ENCODE results near the gene ANKFY1. TPM values are rescaled to one million over a fixed set of nuclear protein-coding genes. Genes with fewer than 3 reads are reported as not detected.
"Not testable (repeated sequence)": the region's sequence is repeated elsewhere in the genome, so short reads cannot be mapped to it uniquely, and the experiment has no call there.

The ANKFY1 gene
- total and polyA plus RNA-seq, 7 experiments from 2014 or later = 11.7 to 84.5 (median 61.5) TPM

DNA sequence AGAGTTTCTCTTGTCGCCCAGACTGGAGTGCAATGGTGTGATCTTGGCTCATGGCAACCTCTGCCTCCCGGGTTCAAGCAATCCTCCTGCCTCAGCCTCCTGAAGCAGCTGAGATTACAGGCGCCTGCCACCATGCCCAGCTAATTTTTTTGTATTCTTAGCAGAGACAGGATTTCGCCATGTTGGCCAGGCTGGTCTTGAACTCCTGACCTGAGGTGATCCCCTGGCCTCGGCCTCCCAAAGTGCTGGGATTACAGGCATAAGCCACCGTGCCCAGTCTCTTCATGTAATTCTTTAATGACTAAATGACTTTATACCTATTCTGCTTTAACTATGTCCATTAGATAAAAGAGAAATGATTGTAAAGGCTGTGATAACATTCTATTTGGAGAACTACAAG lies 8.5 kb downstream of the ANKFY1 start:
- H3K27me3 ChIP-seq (ENCODE audit: control insufficient read depth in 2 of 2, insufficient read depth in 2 of 2, low read length in 2 of 2); H3K27me3 Mint-ChIP-seq; CTCF ChIA-PET; H3K9me3 Mint-ChIP-seq; H3K9me3 ChIP-seq (ENCODE audit: control insufficient read depth in 2 of 3, low read length in 3 of 3); H3K4me3 Mint-ChIP-seq; DNase-seq; H3K4me3 ChIP-seq (ENCODE audit: low read length); ATAC-seq; H3K27ac ChIP-seq (ENCODE audit: low read depth, low read length); intact Hi-C loops (cut with micrococcal nuclease); H3K36me3 ChIP-seq (ENCODE audit: control insufficient read depth in 2 of 3, insufficient read depth in 3 of 3, low read length in 3 of 3); H3K4me1 ChIP-seq (ENCODE audit: control insufficient read depth in 2 of 2, insufficient read depth in 2 of 2, low read length in 2 of 2): not testable (repeated sequence)
- Mint-ChIP-seq H3K36me3 (peaks cover 5 to 42% (median 27%) of the 10 kb centered on the region in 5 donors), H3K4me1 (peaks cover 29 to 62% (median 47%) of the 10 kb centered on the region in 7 donors), H3K27ac (peak overlapping the region in 2 of 9 donors; percentile 9 to 57)
- POLR2A ChIA-PET = interaction anchor here (1.6 kb wide), 1 partner anchor 8 kb away, joined by 4 read pairs; the partner anchor contains the start of gene ANKFY1

DNA sequence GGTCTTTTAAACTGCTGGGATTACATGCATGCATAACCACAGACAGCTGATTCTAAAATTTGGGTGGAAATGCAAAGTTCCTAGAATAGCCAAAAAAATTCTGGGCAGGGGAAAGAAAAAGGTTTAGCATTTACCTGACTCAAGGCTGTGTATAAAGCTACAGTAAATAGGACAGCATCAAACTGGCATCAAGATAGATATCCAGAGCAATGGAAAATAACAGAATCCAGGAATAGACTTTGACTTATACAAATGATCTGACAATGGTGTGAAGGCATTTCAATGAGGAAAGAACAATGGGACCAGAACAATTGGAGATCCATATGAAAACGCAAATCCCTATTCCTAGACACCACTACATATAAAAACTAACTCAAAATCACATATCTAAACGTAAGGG lies 12.9 kb downstream of the ANKFY1 start:
- H3K9me3 ChIP-seq (ENCODE audit: control insufficient read depth in 2 of 3, low read length in 3 of 3) = no peaks in the 10 kb centered on the region
- DNase-seq (no peak), ATAC-seq (no peak)
- H3K4me3 ChIP-seq (ENCODE audit: low read length) = no peak overlapping the region
- POLR2A ChIA-PET = interaction anchor here (0.7 kb wide), 1 partner anchor 72 kb away, joined by 3 read pairs; no protein-coding TSS in a partner anchor
- H3K27me3 ChIP-seq (ENCODE audit: control insufficient read depth in 2 of 2, insufficient read depth in 2 of 2, low read length in 2 of 2) = no peaks in the 10 kb centered on the region
- Mint-ChIP-seq H3K36me3 (peaks cover 0 to 18% (median 14%) of the 10 kb centered on the region in 5 donors), H3K4me1 (peaks cover 25 to 70% (median 49%) of the 10 kb centered on the region in 7 donors), H3K27me3 (no peaks in the 10 kb centered on the region), H3K27ac (no peak overlapping the region), H3K9me3 (peaks cover 0 to 1% (median 0%) of the 10 kb centered on the region in 11 donors), H3K4me3 (no peak overlapping the region)
- no peak overlapping the region for H3K27ac ChIP-seq (ENCODE audit: low read depth, low read length)
- intact Hi-C loops (cut with micrococcal nuclease) = no loop called here
- peaks cover 6% of the 10 kb centered on the region in 2 donors for H3K4me1 ChIP-seq (ENCODE audit: control insufficient read depth in 2 of 2, insufficient read depth in 2 of 2, low read length in 2 of 2)
- CTCF ChIA-PET = interaction anchor here (0.6 to 2.0 kb wide), 6 partner anchors 8 to 35 kb away, joined by 3 to 5 read pairs (median 3); no protein-coding TSS in a partner anchor
- peaks cover 0 to 12% (median 0%) of the 10 kb centered on the region in 3 experiments for H3K36me3 ChIP-seq (ENCODE audit: control insufficient read depth in 2 of 3, insufficient read depth in 3 of 3, low read length in 3 of 3)

DNA sequence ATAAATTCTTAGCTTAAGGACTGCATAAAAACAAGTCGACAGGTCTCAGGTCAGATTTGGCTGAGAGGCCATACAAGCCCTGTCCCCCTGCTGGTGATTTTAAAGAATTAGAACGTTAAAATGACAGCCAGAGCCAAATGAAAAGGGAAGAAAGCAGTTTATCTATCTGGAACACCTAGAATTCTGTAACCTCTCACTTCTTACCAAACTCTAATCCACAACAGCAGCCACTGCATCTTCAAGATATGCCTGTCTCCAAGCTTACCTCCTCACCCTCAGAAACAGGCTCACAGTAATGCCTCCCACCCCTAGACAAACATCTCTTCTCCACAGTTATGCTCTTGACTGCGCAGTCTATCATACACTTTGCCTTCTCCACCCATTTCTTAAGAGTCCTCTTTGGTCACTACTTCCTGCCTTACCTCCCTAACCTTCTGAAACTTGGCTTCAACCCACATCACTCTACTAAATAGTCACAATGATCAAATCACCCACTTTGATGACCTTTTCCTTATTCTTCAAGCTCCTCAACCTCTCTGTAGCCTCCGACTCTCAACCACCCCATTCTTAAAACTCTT lies 14.2 kb downstream of the ANKFY1 start:
- no peaks in the 10 kb centered on the region for H3K27me3 Mint-ChIP-seq
- ChIA-PET CTCF (interaction anchor here (0.8 to 2.0 kb wide), 4 partner anchors 9 to 33 kb away, joined by 3 to 5 read pairs (median 3); no protein-coding TSS in a partner anchor), POLR2A (interaction anchor here (0.5 to 1.1 kb wide), 2 partner anchors 14 to 47 kb away, joined by 3 to 5 read pairs; no protein-coding TSS in a partner anchor)
- peaks cover 0 to 15% (median 8%) of the 10 kb centered on the region in 5 donors for H3K36me3 Mint-ChIP-seq
- peak overlapping the region in 2 of 10 donors; percentile 0 to 24 for H3K4me3 Mint-ChIP-seq
- H3K9me3 ChIP-seq (ENCODE audit: control insufficient read depth in 2 of 3, low read length in 3 of 3) = no peaks in the 10 kb centered on the region
- peaks cover 0 to 1% (median 0%) of the 10 kb centered on the region in 11 donors for H3K9me3 Mint-ChIP-seq
- peaks cover 27 to 69% (median 59%) of the 10 kb centered on the region in 7 donors for H3K4me1 Mint-ChIP-seq
- peaks cover 0 to 12% (median 0%) of the 10 kb centered on the region in 3 experiments for H3K36me3 ChIP-seq (ENCODE audit: control insufficient read depth in 2 of 3, insufficient read depth in 3 of 3, low read length in 3 of 3)
- peaks cover 6% of the 10 kb centered on the region in 2 donors for H3K4me1 ChIP-seq (ENCODE audit: control insufficient read depth in 2 of 2, insufficient read depth in 2 of 2, low read length in 2 of 2)
- H3K27ac ChIP-seq (ENCODE audit: low read depth, low read length) = no peak overlapping the region
- no peak for ATAC-seq
- H3K27ac Mint-ChIP-seq = peak overlapping the region in 5 of 9 donors; percentile 0 to 63 (median 14)
- H3K4me3 ChIP-seq (ENCODE audit: low read length) = no peak overlapping the region
- no peaks in the 10 kb centered on the region for H3K27me3 ChIP-seq (ENCODE audit: control insufficient read depth in 2 of 2, insufficient read depth in 2 of 2, low read length in 2 of 2)
- intact Hi-C loops (cut with micrococcal nuclease) = no loop called here
- DNase-seq = peak in 2 of 9 donors; percentile 12 to 17

DNA sequence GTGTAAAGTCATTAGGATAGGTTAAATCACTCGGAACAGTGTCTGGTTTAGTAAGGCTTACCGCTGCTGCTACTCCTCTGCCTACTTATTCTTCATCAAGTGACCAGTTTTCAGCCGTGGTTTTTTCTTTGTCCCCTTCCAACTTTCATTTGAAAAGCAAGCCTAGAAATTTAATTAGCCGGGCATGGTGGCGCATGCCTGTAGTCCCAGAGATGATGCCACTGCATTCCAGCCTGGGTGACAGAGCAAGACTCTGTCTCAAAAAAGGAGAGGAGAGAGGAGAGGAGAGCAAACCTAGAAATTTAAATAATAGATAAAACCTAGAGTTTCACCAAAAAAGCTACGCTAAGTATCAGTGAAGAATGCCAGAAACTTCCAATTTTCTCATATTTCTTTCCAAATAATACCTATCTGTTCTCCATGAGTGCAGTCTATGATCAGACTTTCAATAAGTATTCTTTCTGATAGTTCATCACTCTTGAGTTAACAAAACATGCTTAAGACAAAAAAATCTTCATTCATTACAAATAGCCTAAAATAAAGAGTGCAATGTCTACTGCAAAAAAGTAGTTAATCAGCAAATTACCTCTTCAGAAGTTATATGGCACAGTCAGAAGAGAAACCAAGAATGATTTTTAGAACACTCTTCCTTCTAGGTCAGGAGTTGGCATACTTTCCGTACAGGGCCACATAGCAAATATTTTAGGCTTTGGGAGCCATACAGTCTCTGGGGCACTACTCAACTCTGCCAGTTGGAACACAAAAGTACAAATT lies 15.1 kb downstream of the ANKFY1 start:
- H3K4me3 Mint-ChIP-seq = no peak overlapping the region
- Histone ChIP-seq H3K4me1 (ENCODE audit: control insufficient read depth in 2 of 2, insufficient read depth in 2 of 2, low read length in 2 of 2) (peaks cover 6% of the 10 kb centered on the region in 2 donors), H3K9me3 (ENCODE audit: control insufficient read depth in 2 of 3, low read length in 3 of 3) (no peaks in the 10 kb centered on the region), H3K4me3 (ENCODE audit: low read length) (no peak overlapping the region), H3K27ac (ENCODE audit: low read depth, low read length) (no peak overlapping the region), H3K36me3 (ENCODE audit: control insufficient read depth in 2 of 3, insufficient read depth in 3 of 3, low read length in 3 of 3) (peaks cover 0 to 12% (median 0%) of the 10 kb centered on the region in 3 experiments), H3K27me3 (ENCODE audit: control insufficient read depth in 2 of 2, insufficient read depth in 2 of 2, low read length in 2 of 2) (no peaks in the 10 kb centered on the region)
- DNase-seq (no peak), ATAC-seq (no peak)
- H3K36me3 Mint-ChIP-seq = peaks cover 0 to 15% (median 10%) of the 10 kb centered on the region in 5 donors
- CTCF ChIA-PET = interaction anchor here (1.1 to 2.0 kb wide), 3 partner anchors 10 to 55 kb away, joined by 3 to 5 read pairs (median 3); no protein-coding TSS in a partner anchor
- H3K4me1 Mint-ChIP-seq = peaks cover 28 to 69% (median 60%) of the 10 kb centered on the region in 7 donors
- POLR2A ChIA-PET = interaction anchor here (1.1 kb wide), 1 partner anchor 15 kb away, joined by 5 read pairs; no protein-coding TSS in a partner anchor
- peaks cover 0 to 1% (median 0%) of the 10 kb centered on the region in 11 donors for H3K9me3 Mint-ChIP-seq
- intact Hi-C loops (cut with micrococcal nuclease) = no loop called here
- peak overlapping the region in 3 of 9 donors; percentile 10 to 28 (median 10) for H3K27ac Mint-ChIP-seq
- H3K27me3 Mint-ChIP-seq = no peaks in the 10 kb centered on the region

- Histone ChIP-seq H3K4me1 (ENCODE audit: control insufficient read depth in 2 of 2, insufficient read depth in 2 of 2, low read length in 2 of 2) (peaks cover 6% of the 10 kb centered on the region in 2 donors), H3K27me3 (ENCODE audit: control insufficient read depth in 2 of 2, insufficient read depth in 2 of 2, low read length in 2 of 2) (no peaks in the 10 kb centered on the region), H3K36me3 (ENCODE audit: control insufficient read depth in 2 of 3, insufficient read depth in 3 of 3, low read length in 3 of 3) (peaks cover 0 to 12% (median 0%) of the 10 kb centered on the region in 3 experiments), H3K4me3 (ENCODE audit: low read length) (no peak overlapping the region), H3K9me3 (ENCODE audit: control insufficient read depth in 2 of 3, low read length in 3 of 3) (no peaks in the 10 kb centered on the region), H3K27ac (ENCODE audit: low read depth, low read length) (no peak overlapping the region)
- Mint-ChIP-seq H3K4me3 (no peak overlapping the region), H3K27me3 (no peaks in the 10 kb centered on the region), H3K27ac (peak overlapping the region in 1 of 9 donors; percentile 28), H3K9me3 (peaks cover 0 to 1% (median 0%) of the 10 kb centered on the region in 11 donors), H3K36me3 (peaks cover 0 to 10% (median 7%) of the 10 kb centered on the region in 5 donors), H3K4me1 (peaks cover 22 to 64% (median 57%) of the 10 kb centered on the region in 7 donors)
- no peak for DNase-seq
- CTCF ChIA-PET = interaction anchor here (1.1 to 1.4 kb wide), 2 partner anchors 13 to 56 kb away, joined by 3 read pairs; no protein-coding TSS in a partner anchor
- no peak for ATAC-seq
- intact Hi-C loops (cut with micrococcal nuclease) = no loop called here
- POLR2A ChIA-PET = no interaction called here
These were observed 15.8 kb downstream of the ANKFY1 start for GRCh38 chr17:4247971-4248388.

- Mint-ChIP-seq H3K4me3 (no peak overlapping the region), H3K27me3 (no peaks in the 10 kb centered on the region), H3K36me3 (peaks cover 0 to 10% (median 7%) of the 10 kb centered on the region in 5 donors), H3K27ac (peak overlapping the region in 1 of 9 donors; percentile 84), H3K4me1 (peaks cover 22 to 60% (median 55%) of the 10 kb centered on the region in 7 donors), H3K9me3 (peaks cover 0 to 1% (median 0%) of the 10 kb centered on the region in 11 donors)
- ChIA-PET CTCF (interaction anchor here (0.6 to 1.4 kb wide), 4 partner anchors 13 to 56 kb away, joined by 3 to 5 read pairs (median 3); no protein-coding TSS in a partner anchor), POLR2A (no interaction called here)
- ATAC-seq = no peak
- peaks cover 6% of the 10 kb centered on the region in 2 donors for H3K4me1 ChIP-seq (ENCODE audit: control insufficient read depth in 2 of 2, insufficient read depth in 2 of 2, low read length in 2 of 2)
- H3K27me3 ChIP-seq (ENCODE audit: control insufficient read depth in 2 of 2, insufficient read depth in 2 of 2, low read length in 2 of 2) = no peaks in the 10 kb centered on the region
- no peak overlapping the region for H3K4me3 ChIP-seq (ENCODE audit: low read length)
- no peak overlapping the region for H3K27ac ChIP-seq (ENCODE audit: low read depth, low read length)
- no peaks in the 10 kb centered on the region for H3K9me3 ChIP-seq (ENCODE audit: control insufficient read depth in 2 of 3, low read length in 3 of 3)
- H3K36me3 ChIP-seq (ENCODE audit: control insufficient read depth in 2 of 3, insufficient read depth in 3 of 3, low read length in 3 of 3) = peaks cover 0 to 12% (median 0%) of the 10 kb centered on the region in 3 experiments
- no peak for DNase-seq
- intact Hi-C loops (cut with micrococcal nuclease) = no loop called here
These were observed 16.3 kb downstream of the ANKFY1 start for GRCh38 chr17:4247361-4247970.

All from naive thymus-derived CD4-positive, alpha-beta T cell (primary cell).